Measurements from ENCODE around the gene DDX52. TPM values are rescaled to one million over a fixed set of nuclear protein-coding genes. Genes with fewer than 3 reads are reported as not detected.

The DDX52 gene
- 73.8 and 75.7 TPM in 2 replicates for total RNA-seq

DNA sequence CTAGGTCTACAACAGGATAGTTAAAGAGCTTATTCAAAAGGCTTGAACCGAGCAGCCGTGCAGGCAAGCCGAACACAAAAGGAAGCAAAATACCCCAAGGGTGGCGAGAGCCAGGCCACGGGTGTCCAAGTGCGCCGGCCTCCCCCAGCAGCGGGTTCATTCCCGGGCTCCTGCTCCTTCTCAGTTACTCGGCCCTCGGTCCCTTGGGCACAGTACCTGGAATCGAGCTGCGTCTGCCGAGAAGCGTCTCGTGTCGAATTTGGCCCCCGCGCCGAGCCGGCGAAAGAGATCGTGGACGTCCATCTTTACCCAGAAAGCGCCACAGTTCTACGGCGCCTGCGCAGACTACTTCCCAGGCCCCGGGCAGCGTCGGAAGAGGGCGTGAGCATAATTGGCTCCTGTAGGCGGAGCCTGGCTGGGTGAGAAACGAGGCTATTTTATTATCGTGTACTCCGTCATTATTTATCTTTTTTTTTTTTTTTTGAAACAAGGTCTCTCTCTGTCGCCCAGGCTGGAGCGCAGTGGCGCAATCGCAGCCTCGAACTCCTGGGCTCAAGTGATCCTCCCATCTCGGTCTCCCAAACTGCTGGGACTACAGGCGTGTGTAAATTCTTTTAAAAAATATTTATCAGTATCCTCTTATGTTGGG, at the start of gene DDX52:
TSS of gene DDX52 (minus strand) at position 329 of the 649 bp plus-strand sequence. CDS start at position 303, 26 bp downstream.

DNA sequence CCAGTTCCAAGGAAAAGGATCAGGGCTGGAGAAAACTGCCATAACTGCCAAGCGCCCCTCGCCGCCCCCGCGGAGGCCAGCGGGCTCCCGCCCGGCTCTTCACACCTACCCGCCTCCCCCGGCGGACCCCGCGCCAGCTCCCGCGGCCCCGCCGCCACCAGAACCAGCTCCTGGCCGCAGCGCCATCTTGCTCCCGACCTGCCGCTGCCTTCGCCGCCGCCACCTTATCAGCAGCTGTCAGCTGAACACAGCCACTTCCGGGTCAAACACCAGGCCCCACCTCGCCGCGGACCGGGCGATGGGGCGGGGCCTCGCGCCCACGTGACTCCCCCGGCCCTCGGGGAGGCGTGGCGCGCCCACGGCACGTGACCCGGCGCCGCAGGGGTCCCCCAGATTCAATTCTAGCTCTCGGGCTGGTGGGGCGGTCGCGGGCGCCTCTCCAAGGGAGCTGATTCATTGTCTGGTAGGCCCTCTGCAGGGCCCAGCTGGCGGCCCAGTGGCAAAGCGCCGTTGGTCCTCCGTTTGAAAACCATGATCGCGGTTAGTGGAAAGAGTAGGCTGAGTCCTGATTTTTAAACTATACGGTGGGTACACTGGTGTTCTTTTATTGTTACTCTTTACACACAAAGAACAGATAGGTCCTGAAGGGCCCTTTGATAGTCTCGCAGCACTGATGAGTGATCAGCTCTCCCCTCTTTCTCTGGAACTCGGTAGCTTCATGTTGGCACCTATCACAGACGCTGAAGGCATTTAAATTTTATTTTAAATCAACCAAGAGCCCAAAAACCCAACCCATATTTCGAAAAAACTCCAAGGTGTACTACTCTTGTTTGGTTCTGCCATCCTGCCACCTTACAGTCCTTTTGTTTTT, 33.8 kb downstream of the DDX52 start, which contains the start of gene SYNRG:
TSS of gene SYNRG (minus strand) at position 249 of the 871 bp plus-strand sequence. CDS start at position 186, 63 bp downstream.

Small RNAs within 50 kb of the gene (small RNA-seq; reads per million reads assigned to genes)
- gene MIR378J, result not detected

Other genes starting within 250 kb of the DDX52 start
- gene ACACA, start 236.6 kb downstream of the DDX52 start, total RNA-seq, result 74.7 and 107 TPM in 2 replicates
- gene TADA2A, start 236.6 kb downstream of the DDX52 start, total RNA-seq, result 19.5 and 22.5 TPM in 2 replicates
- 30.3 and 32.3 TPM in 2 replicates for gene DUSP14, start 153.6 kb downstream of the DDX52 start, total RNA-seq
- 26.9 and 31.1 TPM in 2 replicates for gene SYNRG, start 34.0 kb downstream of the DDX52 start, total RNA-seq
- not detected in 2 replicates for gene HNF1B, start 101.6 kb upstream of the DDX52 start, total RNA-seq